Measurements from ENCODE around the gene FASTK. TPM values are rescaled to one million over a fixed set of nuclear protein-coding genes. Genes with fewer than 3 reads are reported as not detected.

FASTK gene
- total and polyA plus RNA-seq, 2 of the 4 experiments (the other 2 are of a cell fraction) = 53.8 to 115 TPM

DNA sequence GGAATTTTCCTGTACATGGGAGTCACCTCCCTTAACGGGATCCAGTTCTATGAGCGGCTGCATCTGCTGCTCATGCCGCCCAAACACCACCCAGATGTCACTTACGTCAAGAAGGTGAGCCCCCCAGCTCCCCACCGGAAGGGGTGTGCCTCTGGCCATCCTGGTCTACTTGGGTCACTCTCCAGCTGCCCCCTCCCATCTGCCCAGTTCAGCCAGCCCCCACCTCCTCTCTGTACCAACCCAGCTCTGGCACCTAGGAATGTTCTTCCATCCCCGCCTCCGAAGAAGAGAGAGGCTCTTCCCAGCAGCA is 5.0 kb downstream of the FASTK start:
- Histone ChIP-seq H3K27me3 (ENCODE audit: control insufficient read depth, insufficient read depth, low read length) (no peaks in the 10 kb centered on the region), H2AK9ac (replicated peaks; ENCODE audit: low read depth, low read length, poor library complexity) (peak overlapping the region; percentile 37), H2AFZ (replicated peaks; ENCODE audit: low read length, poor library complexity) (no peak overlapping the region), H3K18ac (ENCODE audit: low read depth, low read length) (no peak overlapping the region), H3K9me1 (ENCODE audit: insufficient read depth, low read length) (no peaks in the 10 kb centered on the region), H4K8ac (ENCODE audit: low read depth in 2 of 2, low read length in 2 of 2) (no peak overlapping the region), H2AK5ac (ENCODE audit: low read depth, low read length) (no peak overlapping the region), H4K20me1 (ENCODE audit: insufficient read depth, low read length) (peaks cover 22% of the 10 kb centered on the region), H4K91ac (ENCODE audit: insufficient read depth, low read depth, low read length) (no peak overlapping the region), H2BK5ac (ENCODE audit: low read depth, low read length, poor library complexity, severe bottlenecking) (no peak overlapping the region), H3K23ac (ENCODE audit: low read depth, low read length) (no peak overlapping the region), H3K36me3 (ENCODE audit: control insufficient read depth, insufficient read depth, low read length) (peaks cover 66% of the 10 kb centered on the region), H2BK15ac (ENCODE audit: low read depth, low read length) (no peak overlapping the region), H3K14ac (replicated peaks; ENCODE audit: low read depth, low read length) (no peak overlapping the region), H3K4ac (ENCODE audit: low read depth, low read length) (no peak overlapping the region), H3K79me1 (ENCODE audit: low read depth in 1 of 2, low read length in 2 of 2) (peaks cover 13 to 60% of the 10 kb centered on the region in 2 experiments; a peak in 3 of 4 replicates), H3K4me2 (ENCODE audit: low read depth, low read length) (no peak overlapping the region), H3K56ac (ENCODE audit: extremely low read depth, insufficient read depth, low read length) (no peak overlapping the region), H3K4me1 (ENCODE audit: control insufficient read depth, insufficient read depth, low read length) (peaks cover 8% of the 10 kb centered on the region), H2BK20ac (ENCODE audit: low read depth, low read length) (no peak overlapping the region), H3K4me3 (ENCODE audit: insufficient read depth, low read depth, low read length) (no peak overlapping the region), H3K9ac (ENCODE audit: low read depth, low read length) (no peak overlapping the region), H3K9me3 (ENCODE audit: control insufficient read depth, insufficient read depth, low read length) (no peaks in the 10 kb centered on the region), H3K27ac (ENCODE audit: insufficient read depth, low read length) (no peak overlapping the region), H2BK120ac (ENCODE audit: low read depth, low read length) (no peak overlapping the region), H4K5ac (ENCODE audit: low read depth, low read length) (no peak overlapping the region)
- BruUV-seq (replicated peaks) = no TSS peak
- ATAC-seq (ENCODE audit: low read depth) (no peak), DNase-seq (no peak)
- TF ChIP-seq CHD1 (IDR thresholded peaks at IDR 0.05; ENCODE audit: low read depth, low read length) (no peak), FOS (IDR thresholded peaks at IDR 0.05; ENCODE audit: low read depth, low read length) (no peak), NFE2L2 (IDR thresholded peaks at IDR 0.05; ENCODE audit: low read depth, low read length) (no peak), RCOR1 (IDR thresholded peaks at IDR 0.05; ENCODE audit: insufficient replicate concordance, low read length) (no peak), MAFK (IDR thresholded peaks at IDR 0.05; ENCODE audit: low read depth, low read length) (no peak), RAD21 (IDR thresholded peaks at IDR 0.05; ENCODE audit: low read length) (no peak), POLR2A (IDR thresholded peaks at IDR 0.05; ENCODE audit: low read depth, low read length) (no peak), RFX5 (IDR thresholded peaks at IDR 0.05; ENCODE audit: low read depth, low read length) (no peak), MXI1 (IDR thresholded peaks at IDR 0.05; ENCODE audit: borderline replicate concordance, low read depth, low read length) (no peak)
- in situ Hi-C loops (cut with MboI; ENCODE audit: low sequenced_read_pairs) (no loop called here), dilution Hi-C loops (cut with HindIII; ENCODE audit: low sequenced_read_pairs, unreplicated experiment) (no loop called here), intact Hi-C loops (cut with micrococcal nuclease) (no loop called here)
- POLR2A ChIA-PET (ENCODE audit: unreplicated experiment) = no interaction called here
- CTCF ChIA-PET = no interaction called here
- 92% methylated on average over 4 of the region's 7 CpGs; no CpG with 5 or more reads in 1 of the 2 experiments for whole genome bisulfite sequencing, 2 experiments (ENCODE audit: extremely low coverage in 2 of 2, insufficient read length in 1 of 2)
